Measurements from ENCODE around the gene KHDRBS2.

KHDRBS2 gene

DNA sequence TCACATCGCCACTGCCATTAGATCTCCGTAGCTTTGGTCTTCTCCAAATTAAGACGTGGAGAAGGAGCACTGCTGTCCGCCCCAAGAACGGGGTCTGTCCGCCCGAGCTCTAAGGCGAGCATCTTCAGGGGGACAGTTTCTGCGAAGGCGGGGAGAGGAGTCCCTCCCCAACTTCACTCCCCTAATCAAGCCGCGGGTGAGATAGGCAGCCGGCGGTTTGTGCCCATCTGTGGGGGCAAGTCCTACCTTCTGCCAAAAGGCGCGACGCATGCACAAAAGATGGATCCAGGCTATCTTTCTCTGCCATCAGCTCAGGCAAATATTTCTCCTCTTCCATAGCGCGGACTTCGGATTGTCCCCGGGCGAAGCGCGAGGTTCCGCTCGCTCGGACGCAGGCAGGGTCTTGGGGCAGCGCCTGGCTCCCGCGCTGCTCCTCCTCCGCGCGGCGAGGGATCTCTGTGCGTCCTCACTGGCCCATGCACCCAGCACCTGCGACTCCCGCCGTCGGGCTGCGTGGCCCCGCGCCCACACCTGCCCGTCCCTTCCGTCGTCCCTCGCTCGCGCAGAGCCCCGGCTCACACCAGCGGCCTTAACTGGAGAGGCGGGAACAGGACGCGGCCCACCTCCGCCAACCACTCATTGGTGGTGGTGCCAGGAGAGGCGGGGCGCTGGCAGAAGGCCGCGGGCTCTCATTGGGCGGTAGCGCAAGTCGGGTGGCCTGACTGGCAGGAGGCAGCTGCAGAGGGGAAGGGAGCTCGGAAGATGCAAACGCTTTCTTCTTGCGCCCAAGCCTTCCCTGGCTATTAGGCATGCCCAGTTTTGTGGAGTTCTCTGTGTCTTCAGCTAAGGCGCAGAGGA is at the start of gene KHDRBS2:
Gene KHDRBS2, minus strand, starts transcription at position 614 of the 858 bp plus-strand sequence.
- DNase-seq, result peak; percentile 97

DNA sequence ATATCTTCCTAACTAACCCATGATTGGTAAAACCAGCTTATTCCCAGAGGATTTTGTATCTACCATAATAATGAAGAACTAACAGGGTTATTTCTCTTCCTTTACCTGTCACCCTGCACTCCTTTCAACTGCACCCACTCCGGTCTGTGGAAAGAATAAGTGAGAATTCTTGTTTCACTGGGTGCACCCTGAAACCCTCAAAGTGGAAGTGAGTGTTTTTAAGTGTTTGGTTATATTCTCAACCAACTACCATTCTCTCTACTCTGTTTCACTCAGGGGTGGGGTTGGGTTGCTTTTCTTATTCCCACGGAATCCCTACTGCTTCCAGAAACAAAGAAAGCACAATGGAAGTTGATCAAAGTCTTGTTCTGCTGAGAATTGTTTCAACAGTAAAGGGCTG is 42.6 kb upstream of the KHDRBS2 start:
- DNase-seq, result no peak

DNA sequence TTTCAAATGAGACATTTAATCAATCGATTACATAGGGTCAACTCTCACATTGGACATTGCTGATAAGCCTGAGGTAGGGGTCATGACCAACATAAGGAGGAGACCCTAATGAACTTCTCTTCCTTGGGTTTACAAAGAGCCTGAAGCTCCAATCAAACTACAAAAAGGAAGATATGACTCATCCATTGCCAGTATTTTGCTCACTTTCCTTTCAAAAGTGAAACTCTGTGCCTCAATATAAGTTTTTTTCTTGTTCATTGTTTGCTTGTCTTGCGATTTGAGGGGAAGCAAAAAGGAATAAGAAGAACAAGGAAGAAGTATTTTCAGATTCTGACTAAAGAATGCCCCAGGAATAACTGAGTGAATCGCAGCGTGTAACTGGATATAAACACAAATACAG is 38.8 kb upstream of the KHDRBS2 start:
- no peak for DNase-seq

DNA sequence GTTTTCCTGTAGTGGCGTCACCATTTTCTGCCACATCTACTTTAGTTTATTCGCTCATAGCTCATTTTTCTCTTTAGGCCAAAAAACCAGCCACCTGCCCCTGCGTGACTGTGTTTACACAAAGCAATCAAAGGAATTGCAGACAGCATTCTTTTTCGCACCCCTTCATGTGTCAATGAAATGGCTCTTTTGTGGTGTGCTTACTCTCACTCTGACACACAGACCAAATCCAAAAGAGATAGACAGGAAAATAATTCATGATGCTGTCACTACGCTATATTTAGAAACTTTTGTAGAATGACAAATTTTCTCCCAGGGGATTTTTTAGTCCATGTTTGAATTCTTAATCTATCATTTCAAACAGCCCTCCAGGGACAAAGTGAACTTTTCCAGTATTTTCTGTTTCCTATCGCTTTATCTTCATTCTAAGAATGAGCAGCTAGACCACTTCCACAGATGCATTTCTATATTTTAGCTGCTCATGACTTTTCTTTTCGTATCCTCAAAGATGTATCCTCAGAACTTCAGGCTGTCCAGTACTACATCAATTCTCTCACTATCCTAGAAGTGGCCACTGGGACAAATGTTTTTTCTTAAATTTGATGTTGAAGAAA is 37.9 kb upstream of the KHDRBS2 start:
- no peak for DNase-seq

DNA sequence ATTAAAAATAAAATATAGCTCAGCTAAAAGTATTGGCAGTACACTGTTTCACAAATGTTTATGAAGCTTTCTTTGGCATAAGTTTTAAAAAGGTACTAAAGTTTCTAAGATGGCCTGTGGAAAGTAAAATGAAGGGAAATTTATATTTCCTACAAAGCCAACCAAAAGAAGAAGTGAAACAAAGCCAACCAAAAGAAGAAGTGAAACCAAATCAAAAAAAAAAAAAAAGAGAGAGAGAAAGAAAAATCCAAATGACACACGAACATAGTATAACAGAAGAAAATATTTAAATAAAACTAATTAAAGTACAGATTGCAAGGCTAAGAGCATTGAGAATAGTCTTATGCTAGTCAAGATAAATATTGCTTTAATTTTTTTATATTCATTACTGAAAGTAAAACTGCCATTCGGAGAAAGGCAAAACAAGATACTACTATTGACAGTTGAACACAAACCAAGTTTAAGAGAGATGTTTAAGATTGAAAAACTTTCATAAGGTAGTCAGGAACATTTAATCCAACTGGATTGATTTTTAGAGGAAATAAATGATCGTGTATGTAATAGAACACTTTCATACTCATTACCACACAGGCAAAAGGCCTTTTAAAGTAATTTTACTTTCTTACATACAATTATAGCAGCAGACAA is 12.8 kb upstream of the KHDRBS2 start:
- no peak for DNase-seq

DNA sequence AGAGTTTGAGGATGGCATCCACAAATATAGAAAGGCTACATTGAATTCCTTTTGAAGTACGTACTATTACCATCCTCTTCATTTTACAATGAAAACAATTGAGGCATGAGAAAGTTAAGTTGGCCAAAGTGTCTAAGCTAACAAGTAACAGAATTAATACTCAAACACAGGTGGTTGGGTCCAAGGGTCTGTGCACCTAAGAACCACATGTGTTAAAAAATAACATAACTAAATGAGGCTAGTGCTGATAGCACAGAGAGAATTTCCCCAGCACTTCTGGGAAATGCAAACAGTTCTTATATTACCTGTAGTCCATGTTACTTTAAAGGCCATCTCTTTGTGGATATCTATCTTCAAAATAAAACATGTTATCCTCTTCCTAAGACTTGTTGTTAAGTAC is 10.5 kb upstream of the KHDRBS2 start:
- no peak for DNase-seq

DNA sequence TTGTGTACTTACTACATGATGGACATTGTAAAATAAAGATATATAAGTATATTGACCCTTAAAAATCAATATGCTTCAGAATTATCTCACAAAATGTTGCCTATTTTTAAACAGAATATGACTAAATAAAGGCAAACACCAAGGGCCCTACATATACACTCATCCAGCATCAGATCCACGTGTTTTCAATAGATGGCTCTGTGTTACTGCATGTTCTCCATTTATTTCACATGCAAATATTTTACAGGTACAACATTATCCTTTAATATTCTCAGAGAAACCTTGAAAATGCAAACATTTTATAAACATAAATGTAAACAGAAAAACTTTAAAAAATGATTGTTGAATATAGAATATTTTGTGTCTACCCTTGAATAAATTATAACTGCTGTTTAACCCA is 2.9 kb upstream of the KHDRBS2 start:
- DNase-seq, result no peak

DNA sequence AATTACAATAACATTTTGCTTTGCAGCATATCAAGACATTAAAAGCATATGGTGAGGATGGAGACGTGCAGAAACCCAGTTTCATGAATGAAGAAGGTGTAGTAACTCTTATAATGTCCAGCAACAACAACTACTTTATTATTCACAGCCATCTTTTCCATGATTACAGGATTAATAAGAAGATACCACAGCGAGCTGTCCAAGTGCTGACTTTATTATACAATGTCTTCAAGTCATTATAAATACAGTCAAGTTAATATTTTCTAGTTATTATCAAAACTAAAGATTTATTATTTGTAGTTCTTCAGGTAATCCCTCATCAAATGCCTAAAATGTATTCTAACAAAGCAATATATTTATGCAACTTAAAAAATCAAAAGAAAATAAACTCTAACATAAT is 2.5 kb upstream of the KHDRBS2 start:
- DNase-seq, result no peak

DNA sequence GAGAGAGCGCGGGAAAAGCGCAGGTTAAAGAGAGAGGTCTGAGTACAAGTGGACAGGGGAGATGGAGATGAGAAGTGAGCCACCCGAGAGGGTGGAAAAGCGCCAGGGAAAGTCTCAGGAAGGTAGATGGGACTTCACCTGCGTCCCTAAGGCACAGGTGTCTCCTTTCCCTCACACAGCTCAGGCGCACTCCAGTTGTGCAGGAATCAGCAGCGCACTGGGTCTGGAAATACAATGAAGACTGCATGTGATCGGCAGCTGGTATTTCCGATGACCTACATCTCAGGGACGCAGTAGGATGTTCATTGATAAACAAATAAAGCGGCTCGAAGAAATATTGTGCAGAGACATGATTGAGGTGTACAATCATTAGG is 432 bp upstream of the KHDRBS2 start:
- DNase-seq, result no peak

DNA sequence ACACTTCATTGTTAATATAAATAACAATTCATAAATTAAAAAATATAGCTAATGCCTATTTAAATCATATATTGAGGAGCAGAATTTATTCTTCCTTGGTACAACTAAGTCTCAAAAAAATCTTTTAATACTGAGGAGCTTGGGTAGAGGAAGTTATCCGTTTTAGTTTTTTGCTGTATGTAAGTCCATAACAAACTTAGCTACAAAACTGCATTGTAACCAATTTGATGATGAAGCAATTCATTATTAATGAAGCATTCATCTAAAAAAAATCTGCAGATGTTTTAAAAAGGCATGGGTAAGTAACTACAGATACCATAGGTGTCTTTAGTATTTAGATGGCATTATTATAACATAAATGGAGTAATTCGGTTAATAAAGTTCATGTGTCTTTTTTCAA is 1.3 kb downstream of the KHDRBS2 start:
- DNase-seq, result no peak

DNA sequence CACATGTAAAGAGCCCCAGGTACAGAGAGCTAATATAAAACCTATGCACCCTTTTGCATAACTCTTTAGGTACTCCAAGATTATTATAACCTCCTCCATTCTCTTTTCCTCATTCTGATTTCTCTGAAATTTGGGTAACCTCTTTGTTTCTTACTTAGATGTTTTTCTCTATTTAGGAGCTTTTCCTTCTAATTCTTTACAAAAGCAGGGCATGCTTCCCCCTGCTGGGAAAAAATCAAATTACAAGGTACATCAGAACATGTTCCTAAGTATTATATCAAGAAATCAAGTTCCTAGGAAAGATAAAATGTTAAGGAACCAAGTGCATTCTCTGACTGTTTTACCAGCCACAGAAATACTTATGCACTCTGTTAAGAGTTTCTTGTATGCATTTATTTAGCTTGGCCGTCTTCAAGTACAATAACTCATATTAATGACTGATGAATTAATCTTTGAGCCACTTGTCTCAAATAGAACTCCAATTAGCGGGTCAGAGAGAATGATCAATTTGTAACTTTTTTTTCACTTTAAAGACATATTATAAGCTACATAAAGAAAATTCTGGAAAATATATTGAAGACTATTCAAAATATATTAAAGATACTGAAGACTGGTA is 2.1 kb downstream of the KHDRBS2 start:
- peak; percentile 86 for DNase-seq

DNA sequence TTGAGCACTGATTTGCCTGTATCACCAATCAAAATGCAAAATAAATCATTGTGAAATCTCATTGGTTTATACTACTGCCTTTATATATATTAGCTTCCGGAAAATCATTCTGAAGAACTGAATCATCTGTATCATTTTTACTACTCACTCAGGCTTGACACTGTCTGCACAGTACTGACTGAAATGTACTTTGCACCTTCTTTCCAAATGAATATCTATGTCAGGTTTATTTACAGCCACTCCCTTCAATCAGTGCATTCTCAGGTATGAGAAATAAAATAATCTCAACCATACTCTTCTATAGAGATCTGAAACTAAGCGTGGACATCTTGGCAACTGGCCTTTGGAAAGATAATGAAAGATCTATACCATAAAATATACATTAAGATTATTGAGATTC is 2.7 kb downstream of the KHDRBS2 start:
- peak; percentile 36 for DNase-seq

DNA sequence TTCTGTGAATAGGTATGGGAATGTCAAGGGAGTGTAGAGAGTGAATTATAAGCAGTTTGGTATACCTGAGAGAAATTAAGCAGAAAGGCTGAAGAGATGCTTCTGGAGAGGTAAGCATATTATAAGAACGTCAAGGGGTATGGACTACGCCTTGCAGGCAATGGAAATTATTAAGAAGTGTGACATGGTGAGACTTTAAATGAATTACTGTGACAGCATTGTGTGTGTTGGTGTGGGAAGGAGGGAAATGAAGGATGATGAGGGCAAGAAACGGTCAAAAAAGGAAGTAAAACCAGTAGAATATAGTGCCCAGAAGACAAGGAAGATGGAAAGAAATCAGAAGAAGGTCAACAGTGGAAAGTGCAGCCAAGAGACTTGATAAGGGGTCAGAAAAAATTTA is 5.9 kb downstream of the KHDRBS2 start:
- no peak for DNase-seq

DNA sequence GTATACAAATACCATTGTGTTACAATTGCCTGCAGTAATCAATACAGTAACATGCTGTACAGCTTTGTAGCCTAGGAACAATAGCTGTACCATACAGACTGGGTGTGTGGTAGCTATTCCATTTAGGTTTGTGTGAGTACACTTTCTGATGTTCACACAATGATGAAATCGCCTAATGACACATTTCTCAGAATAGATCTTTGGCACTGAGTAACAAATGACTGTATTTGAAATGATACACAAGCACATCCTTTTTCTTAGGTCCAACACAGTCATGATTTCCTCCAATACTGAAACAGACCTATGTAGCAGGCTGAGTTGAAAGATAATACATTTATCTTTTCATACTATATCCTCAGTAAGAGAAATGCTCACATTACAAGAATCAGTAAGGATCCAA is 13.9 kb downstream of the KHDRBS2 start:
- DNase-seq, result no peak

DNA sequence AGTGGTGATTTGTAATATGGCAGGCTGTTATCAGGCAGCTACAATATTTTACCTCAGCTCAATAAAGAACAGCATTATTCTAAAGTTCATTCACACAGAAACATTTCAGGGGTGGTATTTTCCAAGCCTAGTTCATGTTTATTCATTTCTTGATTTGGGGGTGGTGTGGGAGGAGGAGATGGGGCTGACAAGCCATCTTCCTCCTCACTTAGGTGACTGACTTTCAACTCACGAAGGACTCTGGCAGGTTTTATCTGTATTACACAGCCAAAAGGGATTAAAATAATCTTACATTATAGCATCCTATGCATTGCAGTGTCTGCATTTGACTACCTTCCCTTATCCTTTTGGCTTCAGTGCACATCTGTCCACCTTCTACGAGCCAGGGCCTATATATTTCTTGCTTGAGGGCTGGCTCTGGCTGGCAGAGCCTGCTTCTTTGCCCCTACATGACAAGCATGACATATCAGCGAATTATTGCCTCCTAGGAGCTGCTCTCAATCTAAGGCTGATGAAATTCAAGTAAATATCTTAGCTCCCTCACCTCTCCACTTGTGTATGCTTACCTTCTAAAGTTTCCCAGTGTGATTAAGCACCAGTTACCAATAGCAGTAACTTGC is 20.0 kb downstream of the KHDRBS2 start:
- no peak for DNase-seq

DNA sequence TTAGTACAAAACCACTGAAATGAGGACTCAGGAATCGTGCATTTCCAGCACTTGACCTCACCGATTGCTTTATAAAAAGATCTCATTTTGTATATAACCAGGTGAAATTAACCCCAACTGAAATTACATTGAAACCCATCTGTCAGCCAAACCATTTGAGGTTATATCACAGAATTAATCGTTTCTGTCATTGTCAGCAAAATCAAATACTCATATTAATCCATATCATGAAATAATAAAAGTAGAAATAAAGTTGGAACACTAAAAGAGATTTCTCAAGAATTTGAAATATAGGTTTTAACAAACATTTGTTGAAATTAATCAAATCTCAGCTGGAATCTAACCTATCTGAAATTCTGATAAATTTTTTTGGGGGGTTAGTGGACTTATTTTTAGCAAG is 23.7 kb downstream of the KHDRBS2 start:
- no peak for DNase-seq

DNA sequence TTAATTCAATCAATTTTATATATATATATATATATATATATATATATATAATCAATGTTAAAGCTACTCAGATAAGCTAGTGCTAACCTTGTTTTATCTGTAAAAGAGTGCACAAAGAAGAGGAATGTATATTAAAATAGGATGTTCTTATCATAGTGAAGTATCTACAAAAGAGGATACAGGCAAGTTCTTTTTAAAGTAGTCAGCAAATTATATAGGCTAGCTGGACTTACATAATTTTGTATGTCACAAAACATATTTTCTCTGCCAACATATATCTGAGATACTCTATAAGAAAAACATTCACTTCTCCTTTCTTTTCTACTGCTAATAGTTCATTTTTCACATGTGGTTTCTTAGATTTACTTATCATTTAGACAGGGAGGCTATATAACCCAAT is 39.9 kb downstream of the KHDRBS2 start:
- DNase-seq, result no peak

DNA sequence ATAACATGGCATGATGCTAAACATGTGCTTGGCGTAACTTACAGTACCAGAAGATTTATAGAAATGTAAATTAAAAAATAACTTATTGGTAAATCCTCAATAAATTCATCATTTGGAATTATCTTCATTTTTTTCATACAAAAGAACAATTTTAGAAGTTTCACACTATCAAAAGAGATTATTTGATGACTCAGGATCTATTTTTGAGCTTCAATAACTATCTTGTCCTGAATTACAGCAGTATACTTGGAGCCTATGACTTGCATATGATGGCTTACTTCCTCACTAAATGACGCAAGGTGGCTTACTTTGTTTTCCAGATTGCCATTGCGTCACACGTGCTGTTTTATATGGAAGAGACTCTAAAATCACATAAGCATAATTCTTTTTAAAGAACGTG is 49.2 kb downstream of the KHDRBS2 start:
- no peak for DNase-seq

DNA sequence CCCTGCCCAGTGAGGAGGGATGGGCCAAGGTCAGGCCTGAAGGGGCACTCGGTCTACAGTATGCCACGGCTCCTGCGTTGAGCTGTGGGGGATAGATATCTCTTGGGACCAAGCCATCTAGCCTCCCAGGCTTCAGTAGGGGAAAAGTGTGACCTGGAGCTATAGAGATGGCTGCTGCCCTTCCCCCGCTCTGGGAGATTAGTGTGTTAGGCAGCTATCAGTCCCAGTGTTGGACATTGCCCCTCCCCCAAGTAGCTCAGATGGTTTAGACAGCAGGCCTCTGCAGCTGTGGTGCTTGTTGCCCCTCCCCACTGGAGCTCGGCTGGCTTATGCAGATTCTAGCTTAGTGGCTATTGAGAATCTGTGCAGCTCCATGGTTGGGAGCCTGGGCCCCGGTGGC is 56.8 kb downstream of the KHDRBS2 start:
- no peak for DNase-seq

DNA sequence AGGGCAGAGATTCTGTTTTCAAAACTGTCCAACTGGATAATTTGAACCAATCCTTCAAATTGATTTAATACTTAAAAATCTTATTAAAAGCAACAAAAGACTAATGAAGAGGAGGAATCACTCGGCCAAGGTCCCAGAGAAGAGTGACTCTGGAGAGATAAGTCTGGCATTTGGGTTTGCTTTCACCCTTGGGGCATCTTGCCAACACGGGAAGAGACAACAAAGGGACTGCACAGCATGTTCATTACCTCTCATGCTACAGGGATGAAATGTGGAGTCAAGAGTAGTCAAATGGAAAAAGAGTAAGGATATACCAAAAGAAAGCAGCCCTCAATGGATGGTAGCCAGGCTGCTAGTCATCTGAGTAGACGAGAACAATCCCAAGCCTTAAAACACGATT is 68.2 kb downstream of the KHDRBS2 start:
- DNase-seq, result no peak

DNA sequence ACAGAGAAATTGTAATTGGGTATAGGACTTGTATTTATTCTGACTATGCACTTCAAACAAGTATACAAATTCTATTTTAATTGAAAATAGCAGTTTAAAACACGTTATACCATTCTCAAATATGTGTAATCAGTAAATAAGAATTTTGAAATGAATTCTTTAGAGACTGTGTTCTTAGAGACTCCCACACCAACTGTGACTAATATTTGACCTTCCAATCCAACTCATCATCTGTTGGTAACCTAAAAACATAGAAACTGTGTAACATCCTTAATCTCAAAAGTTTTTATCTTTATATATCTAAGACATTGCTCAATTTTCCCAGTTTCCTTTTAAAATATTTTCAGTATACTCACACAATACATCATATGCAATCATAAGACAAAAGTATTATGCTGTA is 83.9 kb downstream of the KHDRBS2 start:
- DNase-seq, result no peak

DNA sequence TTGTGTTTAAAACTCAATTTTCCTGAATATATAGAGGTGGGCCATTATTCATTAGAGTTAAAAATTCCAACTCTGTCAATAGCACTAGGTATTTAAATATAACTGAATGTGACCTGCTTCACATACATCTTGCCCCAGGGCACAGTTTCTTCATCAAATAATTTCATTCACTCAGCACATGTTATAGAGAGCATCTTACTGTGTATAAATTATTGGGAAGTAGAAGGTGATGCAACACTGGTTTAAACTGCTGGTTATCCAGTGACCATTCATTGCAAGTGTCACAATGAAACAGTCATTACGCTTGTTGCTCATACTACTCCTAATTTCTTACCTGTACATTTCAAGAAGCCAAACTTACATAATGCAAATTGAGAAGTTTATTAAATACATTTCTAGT is 93.4 kb downstream of the KHDRBS2 start:
- no peak for DNase-seq

DNA sequence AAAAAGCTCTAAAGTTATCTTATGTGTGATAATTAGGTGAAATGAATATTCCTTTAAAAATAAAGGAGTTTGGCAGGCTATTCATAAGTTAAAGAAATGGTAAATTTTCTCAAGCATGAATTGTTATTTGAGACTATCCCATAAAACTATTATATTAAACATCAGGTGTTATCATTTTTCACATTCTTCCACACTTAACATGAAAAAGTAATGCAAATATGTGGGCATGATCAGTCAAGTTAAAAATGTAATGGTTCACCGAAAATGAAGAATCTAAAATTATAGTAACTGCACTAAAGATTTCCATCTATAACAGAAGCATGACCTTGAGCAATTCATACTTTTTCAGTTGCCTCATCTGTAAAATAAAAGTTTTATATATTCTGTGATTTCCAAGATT is 110.8 kb downstream of the KHDRBS2 start:
- DNase-seq, result no peak
